ENCODE results near the gene SENP5. TPM values are rescaled to one million over a fixed set of nuclear protein-coding genes. Genes with fewer than 3 reads are reported as not detected.

The SENP5 gene
- total and polyA plus RNA-seq, 8 donors: 5.2 to 115 (median 38.8) TPM

DNA sequence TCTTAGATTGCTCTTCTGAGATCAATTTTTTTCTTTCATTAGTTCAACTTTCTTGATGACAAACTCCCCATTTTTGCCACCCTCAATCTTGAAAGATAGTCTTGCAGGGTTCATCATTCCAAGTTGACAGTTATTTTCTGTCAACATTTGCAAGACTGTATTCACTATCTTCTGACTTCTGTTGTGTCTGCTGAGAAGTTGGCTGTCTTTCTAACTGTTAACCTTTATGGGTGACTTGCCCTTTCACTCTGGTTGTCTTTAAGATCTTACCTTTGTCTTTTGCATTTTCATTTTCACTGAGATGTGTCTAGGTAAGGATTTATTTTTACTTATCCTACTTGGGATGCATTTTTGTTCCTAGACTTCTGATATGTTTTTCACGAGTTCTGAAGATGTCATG lies 115.5 kb downstream of the SENP5 start:
- H3K27ac ChIP-seq: no peak overlapping the region
- DNase-seq: no peak
- no peak overlapping the region for H3K4me3 ChIP-seq
- no peaks in the 10 kb centered on the region for H3K36me3 ChIP-seq
- intact Hi-C loops (cut with DNase I; ENCODE audit: low total_unique reads): no loop called here
- peaks cover 3 to 10% (median 6%) of the 10 kb centered on the region in 4 donors for H3K9me3 ChIP-seq
- TF ChIP-seq, protein P1, sequence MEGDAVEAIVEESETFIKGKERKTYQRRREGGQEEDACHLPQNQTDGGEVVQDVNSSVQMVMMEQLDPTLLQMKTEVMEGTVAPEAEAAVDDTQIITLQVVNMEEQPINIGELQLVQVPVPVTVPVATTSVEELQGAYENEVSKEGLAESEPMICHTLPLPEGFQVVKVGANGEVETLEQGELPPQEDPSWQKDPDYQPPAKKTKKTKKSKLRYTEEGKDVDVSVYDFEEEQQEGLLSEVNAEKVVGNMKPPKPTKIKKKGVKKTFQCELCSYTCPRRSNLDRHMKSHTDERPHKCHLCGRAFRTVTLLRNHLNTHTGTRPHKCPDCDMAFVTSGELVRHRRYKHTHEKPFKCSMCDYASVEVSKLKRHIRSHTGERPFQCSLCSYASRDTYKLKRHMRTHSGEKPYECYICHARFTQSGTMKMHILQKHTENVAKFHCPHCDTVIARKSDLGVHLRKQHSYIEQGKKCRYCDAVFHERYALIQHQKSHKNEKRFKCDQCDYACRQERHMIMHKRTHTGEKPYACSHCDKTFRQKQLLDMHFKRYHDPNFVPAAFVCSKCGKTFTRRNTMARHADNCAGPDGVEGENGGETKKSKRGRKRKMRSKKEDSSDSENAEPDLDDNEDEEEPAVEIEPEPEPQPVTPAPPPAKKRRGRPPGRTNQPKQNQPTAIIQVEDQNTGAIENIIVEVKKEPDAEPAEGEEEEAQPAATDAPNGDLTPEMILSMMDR (IDR thresholded peaks at IDR 0.05): no peak
- no peak for TF ChIP-seq POLR2AphosphoS5 (IDR thresholded peaks at IDR 0.05)
- no peak for TF ChIP-seq EP300 (IDR thresholded peaks at IDR 0.05)
- no peak for TF ChIP-seq POLR2A (IDR thresholded peaks at IDR 0.05)
- WGBS, 5 donors: 67 to 89% (median 79%) methylated on average over 1 of the region's 1 CpG
- peaks cover 0 to 9% (median 0%) of the 10 kb centered on the region in 3 donors for H3K27me3 ChIP-seq
- H3K4me1 ChIP-seq: peaks cover 0 to 7% (median 2%) of the 10 kb centered on the region in 4 donors

Other genes starting within 250 kb of the SENP5 start
- 1 to 10 TPM in 3 of 5 donors, under 1 TPM in 1, not detected in 1; 0.45 to 5.5 (median 1.6) TPM for gene NRROS, start 228.2 kb upstream of the SENP5 start, total RNA-seq
- gene NRROS, start 228.2 kb upstream of the SENP5 start, polyA plus RNA-seq: 1 to 10 TPM in 2 of 3 donors, under 1 TPM in 1; 0.85 to 1.4 (median 1.3) TPM
- gene CEP19, start 155.7 kb upstream of the SENP5 start, total RNA-seq: 1 to 10 TPM in 1 of 5 donors, under 1 TPM in 1, not detected in 3; 0.18 to 1.8 TPM
- 1 to 10 TPM in 2 of 3 donors, under 1 TPM in 1; 0.63 to 3.1 (median 2.7) TPM for gene CEP19, start 155.7 kb upstream of the SENP5 start, polyA plus RNA-seq
- gene PIGX, start 155.5 kb upstream of the SENP5 start, total RNA-seq: 10 to 100 TPM in 4 of 5 donors, 1 to 10 TPM in 1; 4.6 to 60.8 (median 27.5) TPM
- gene PIGX, start 155.5 kb upstream of the SENP5 start, polyA plus RNA-seq: 10 to 100 TPM in 2 of 3 donors, 1 to 10 TPM in 1; 7.6 to 11.3 (median 10.3) TPM
- gene PAK2, start 128.1 kb upstream of the SENP5 start, total RNA-seq: 10 to 100 TPM; 11.1 to 88.7 (median 42.4) TPM
- 10 to 100 TPM; 13.5 to 17.6 (median 16.1) TPM for gene PAK2, start 128.1 kb upstream of the SENP5 start, polyA plus RNA-seq
- gene NCBP2, start 74.6 kb downstream of the SENP5 start, total RNA-seq: 10 to 100 TPM; 15.4 to 45.4 (median 32.1) TPM
- 10 to 100 TPM; 37.4 to 52.5 (median 49.2) TPM for gene NCBP2, start 74.6 kb downstream of the SENP5 start, polyA plus RNA-seq
- 100 to 1,000 TPM in 1 of 5 donors, 10 to 100 TPM in 1, 1 to 10 TPM in 3; 1.2 to 125 (median 9.2) TPM for gene PIGZ, start 100.9 kb downstream of the SENP5 start, total RNA-seq
- gene PIGZ, start 100.9 kb downstream of the SENP5 start, polyA plus RNA-seq: 1 to 10 TPM; 3.0 to 5.6 (median 4.1) TPM
- gene MELTF, start 161.9 kb downstream of the SENP5 start, total RNA-seq: 1 to 10 TPM in 3 of 5 donors, under 1 TPM in 2; 0.45 to 4.4 (median 3.5) TPM
- 1 to 10 TPM in 2 of 3 donors, under 1 TPM in 1; 0.76 to 1.8 (median 1.3) TPM for gene MELTF, start 161.9 kb downstream of the SENP5 start, polyA plus RNA-seq